ENCODE data around the gene NTN4.

DNA sequence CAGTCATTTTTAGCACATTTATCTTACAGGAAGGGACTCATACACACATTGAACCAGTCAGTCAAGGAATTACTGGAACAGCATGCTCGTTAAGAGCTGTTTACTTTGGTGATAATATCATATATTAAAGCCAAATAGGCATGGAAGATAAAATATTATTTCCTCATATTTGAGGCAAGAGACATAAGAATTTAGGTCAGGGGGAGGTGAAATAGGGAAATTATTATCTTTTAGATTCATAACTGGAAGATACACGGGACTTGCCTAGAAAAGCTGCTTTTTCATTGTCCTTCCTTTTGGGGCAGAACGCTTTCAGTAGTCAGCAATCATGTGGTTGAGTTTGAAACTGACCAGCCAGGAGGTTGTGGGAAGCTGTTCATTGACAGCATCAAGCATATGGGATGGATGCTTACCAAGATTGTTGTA is 72.5 kb downstream of the NTN4 start:
- TF ChIP-seq POLR2A (IDR thresholded peaks at IDR 0.05), result no peak
- TF ChIP-seq, protein P1, sequence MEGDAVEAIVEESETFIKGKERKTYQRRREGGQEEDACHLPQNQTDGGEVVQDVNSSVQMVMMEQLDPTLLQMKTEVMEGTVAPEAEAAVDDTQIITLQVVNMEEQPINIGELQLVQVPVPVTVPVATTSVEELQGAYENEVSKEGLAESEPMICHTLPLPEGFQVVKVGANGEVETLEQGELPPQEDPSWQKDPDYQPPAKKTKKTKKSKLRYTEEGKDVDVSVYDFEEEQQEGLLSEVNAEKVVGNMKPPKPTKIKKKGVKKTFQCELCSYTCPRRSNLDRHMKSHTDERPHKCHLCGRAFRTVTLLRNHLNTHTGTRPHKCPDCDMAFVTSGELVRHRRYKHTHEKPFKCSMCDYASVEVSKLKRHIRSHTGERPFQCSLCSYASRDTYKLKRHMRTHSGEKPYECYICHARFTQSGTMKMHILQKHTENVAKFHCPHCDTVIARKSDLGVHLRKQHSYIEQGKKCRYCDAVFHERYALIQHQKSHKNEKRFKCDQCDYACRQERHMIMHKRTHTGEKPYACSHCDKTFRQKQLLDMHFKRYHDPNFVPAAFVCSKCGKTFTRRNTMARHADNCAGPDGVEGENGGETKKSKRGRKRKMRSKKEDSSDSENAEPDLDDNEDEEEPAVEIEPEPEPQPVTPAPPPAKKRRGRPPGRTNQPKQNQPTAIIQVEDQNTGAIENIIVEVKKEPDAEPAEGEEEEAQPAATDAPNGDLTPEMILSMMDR (IDR thresholded peaks at IDR 0.05), result no peak
